ENCODE measurements around the gene STS.
"Not testable (repeated sequence)": the region's sequence is repeated elsewhere in the genome, so short reads cannot be mapped to it uniquely, and the experiment has no call there.

STS gene

DNA sequence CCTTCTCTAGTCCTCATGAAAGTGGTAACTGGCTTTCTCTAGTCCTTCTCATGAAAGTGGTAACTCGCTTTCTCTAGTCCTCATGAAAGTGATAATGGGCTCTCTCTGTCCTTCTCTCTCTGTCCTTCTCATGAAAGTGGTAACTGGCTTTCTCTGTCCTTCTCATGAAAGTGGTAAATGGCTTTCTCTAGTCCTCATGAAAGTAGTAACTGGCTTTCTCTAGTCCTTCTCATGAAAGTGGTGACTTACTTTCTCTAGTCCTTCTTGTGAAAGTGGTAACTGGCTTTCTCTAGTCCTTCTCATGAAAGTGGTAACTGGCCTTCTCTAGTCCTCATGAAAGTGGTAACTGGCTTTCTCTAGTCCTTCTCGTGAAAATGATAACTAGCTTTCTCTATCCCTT is 31.3 kb downstream of the STS start:
- DNase-seq (ENCODE audit: low read depth, low spot score) = not testable (repeated sequence)

DNA sequence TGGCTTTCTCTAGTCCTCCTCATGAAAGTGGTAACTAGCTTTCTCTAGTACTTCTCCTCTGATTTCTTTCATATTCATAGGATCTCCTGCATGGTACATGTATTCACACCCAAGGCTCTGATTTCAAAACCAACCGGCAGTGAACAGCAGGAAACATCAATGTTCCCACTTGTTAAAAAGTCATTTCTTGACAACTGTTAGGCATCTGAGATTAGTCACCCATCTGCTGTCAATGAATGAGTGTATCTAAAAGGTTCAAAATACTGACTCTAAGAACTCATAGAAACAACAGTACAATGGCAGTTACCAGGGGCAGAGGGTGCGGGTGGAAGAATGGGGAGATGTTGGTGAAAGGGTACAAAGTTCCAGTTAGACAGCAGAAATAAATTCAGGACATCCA is 31.9 kb downstream of the STS start:
- DNase-seq (ENCODE audit: low read depth, low spot score) = no peak

DNA sequence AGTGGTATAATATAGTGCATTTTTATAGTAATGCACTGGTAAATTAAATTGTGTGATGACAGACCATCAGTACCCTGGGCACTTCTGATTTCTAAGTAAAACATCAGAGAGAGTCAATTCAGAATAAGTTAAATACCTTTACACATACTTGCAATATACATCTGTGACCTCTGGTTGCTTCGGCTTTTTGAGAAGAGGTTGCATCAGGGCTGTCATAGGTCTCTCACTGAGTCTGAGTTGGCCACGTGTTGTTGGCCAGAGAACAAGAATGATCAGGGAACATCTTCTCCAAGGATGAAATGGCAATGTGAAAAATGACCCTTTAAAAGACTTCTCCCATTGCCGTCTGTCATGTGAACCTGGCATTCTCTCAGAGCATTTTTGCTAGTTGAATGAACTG is 37.3 kb downstream of the STS start:
- DNase-seq (ENCODE audit: low read depth, low spot score) = no peak

GRCh38 chrX:7188672-7189071 is 41.2 kb downstream of the STS start:
- no peak for DNase-seq (ENCODE audit: low read depth, low spot score)

DNA sequence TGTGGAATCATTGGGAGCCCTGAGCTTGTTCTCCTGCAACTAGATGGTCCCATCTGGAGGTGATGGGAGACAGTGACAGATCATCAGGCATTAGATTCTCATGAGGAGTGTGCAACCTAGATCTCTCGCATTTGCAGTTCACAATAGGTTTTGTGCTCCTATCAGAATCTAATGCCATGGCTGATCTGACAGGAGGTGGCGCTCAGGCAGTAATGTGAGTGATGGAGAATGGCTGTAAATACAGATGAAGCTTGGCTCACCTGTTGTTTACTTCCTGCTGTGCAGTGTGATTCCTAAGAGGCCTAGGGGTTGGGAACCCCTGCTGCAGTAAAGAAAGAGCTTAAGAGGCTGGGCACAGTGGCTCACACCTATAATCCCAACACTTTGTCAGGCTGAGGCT is 42.6 kb downstream of the STS start:
- DNase-seq (ENCODE audit: low read depth, low spot score) = no peak

DNA sequence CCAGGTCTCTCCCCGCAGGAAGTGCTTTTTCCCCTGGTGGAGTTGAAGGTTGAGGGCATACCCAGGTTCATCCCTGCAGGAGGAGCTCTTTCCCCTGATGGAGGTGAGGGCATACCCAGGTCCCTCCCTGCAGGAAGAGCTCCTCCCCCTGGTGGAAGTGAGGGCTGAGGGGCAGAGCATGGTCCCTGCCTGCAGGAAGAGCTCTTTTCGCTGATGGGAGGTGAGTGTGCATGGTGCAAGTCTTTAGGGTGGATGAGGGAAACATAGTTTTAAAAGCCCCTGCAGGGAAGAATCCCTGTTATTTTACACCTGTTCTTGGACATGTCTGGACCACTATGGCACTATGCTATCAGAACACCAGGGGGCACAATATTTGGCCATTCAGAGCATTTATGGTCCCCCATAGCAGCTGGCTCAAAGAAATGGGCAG is 44.2 kb downstream of the STS start:
- no peak for DNase-seq (ENCODE audit: low read depth, low spot score)

DNA sequence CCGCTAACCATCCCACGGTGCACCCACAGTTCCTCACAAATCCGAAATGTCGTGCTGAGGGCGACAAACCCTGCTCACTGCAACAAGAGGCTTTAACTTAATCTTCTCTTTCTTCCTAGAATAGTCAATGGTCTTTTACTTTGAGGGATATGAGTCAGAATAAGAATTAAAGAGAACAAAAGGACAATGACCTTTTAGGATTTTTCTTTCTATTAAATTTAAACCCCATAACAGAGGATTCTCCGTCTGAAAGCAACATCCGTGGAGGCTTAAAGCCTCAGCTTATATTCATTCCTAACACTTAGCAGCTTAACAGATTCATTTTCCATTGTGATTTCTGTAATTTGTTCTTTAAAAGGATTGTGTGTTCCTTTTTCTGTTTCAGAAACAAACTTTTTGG is 45.4 kb downstream of the STS start:
- DNase-seq (ENCODE audit: low read depth, low spot score) = no peak

GRCh38 chrX:7194606-7195005 is 47.1 kb downstream of the STS start:
- DNase-seq (ENCODE audit: low read depth, low spot score) = no peak
